ENCODE data around the gene ZNF580.

Gene ZNF580

GRCh38 chr19:55622242-55622969 lies 18.4 kb upstream of the ZNF580 start:
- no peak for DNase-seq (ENCODE audit: low spot score)
- H3K27ac ChIP-seq (ENCODE audit: poor library complexity, severe bottlenecking) = no peak overlapping the region

GRCh38 chr19:55623130-55623529 lies 17.7 kb upstream of the ZNF580 start:
- DNase-seq (ENCODE audit: low spot score) (no peak), ATAC-seq (ENCODE audit: low read depth) (no peak)

More at GRCh38 chr19:55622242-55622969, 18.4 kb upstream of the ZNF580 start:
- H3K36me3 ChIP-seq (ENCODE audit: low read depth) = peaks cover 4% of the 10 kb centered on the region
- no peak for ATAC-seq (ENCODE audit: low read depth)
- no peaks in the 10 kb centered on the region for H3K27me3 ChIP-seq (ENCODE audit: insufficient read depth, poor library complexity, severe bottlenecking)
- H3K9me3 ChIP-seq (ENCODE audit: severe bottlenecking) = no peaks in the 10 kb centered on the region
- H3K4me1 ChIP-seq (ENCODE audit: insufficient read depth, poor library complexity, severe bottlenecking) = peaks cover 4% of the 10 kb centered on the region
- no peak overlapping the region for H3K4me3 ChIP-seq (ENCODE audit: severe bottlenecking)
- no peak for TF ChIP-seq CTCF (IDR thresholded peaks at IDR 0.05; ENCODE audit: poor library complexity, severe bottlenecking)

DNA sequence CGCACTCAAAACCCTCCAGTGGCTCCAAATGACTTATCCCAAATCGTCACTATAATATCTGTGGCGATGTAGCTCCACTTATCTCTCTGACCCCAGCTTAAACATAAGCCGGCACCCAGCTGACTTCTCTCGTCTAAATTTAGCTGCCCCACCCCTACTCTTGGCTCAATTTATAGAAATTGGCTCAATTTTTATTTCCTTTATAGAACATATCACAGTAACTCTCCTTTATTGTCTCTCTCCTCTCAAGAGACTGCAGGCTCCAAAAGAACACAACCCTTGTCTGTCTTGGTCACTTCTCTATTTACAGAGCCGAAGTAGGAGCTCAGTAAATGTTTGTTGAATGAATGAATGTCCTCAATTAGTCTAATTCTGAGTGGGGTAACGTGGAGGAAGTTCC lies 17.2 kb upstream of the ZNF580 start:
- ATAC-seq (ENCODE audit: low read depth) (no peak), DNase-seq (ENCODE audit: low spot score) (no peak)
- H3K36me3 ChIP-seq (ENCODE audit: low read depth) = no peaks in the 10 kb centered on the region
- H3K4me3 ChIP-seq (ENCODE audit: severe bottlenecking) = no peak overlapping the region
- H3K4me1 ChIP-seq (ENCODE audit: insufficient read depth, poor library complexity, severe bottlenecking) = peaks cover 4% of the 10 kb centered on the region
- no peaks in the 10 kb centered on the region for H3K27me3 ChIP-seq (ENCODE audit: insufficient read depth, poor library complexity, severe bottlenecking)
- H3K27ac ChIP-seq (ENCODE audit: poor library complexity, severe bottlenecking) = peak overlapping the region; percentile 60
- TF ChIP-seq CTCF (IDR thresholded peaks at IDR 0.05; ENCODE audit: poor library complexity, severe bottlenecking) = no peak
- no peaks in the 10 kb centered on the region for H3K9me3 ChIP-seq (ENCODE audit: severe bottlenecking)

More at GRCh38 chr19:55623130-55623529, 17.7 kb upstream of the ZNF580 start:
- Histone ChIP-seq H3K9me3 (ENCODE audit: severe bottlenecking) (no peaks in the 10 kb centered on the region), H3K27me3 (ENCODE audit: insufficient read depth, poor library complexity, severe bottlenecking) (no peaks in the 10 kb centered on the region), H3K36me3 (ENCODE audit: low read depth) (no peaks in the 10 kb centered on the region), H3K4me3 (ENCODE audit: severe bottlenecking) (no peak overlapping the region), H3K4me1 (ENCODE audit: insufficient read depth, poor library complexity, severe bottlenecking) (peaks cover 4% of the 10 kb centered on the region), H3K27ac (ENCODE audit: poor library complexity, severe bottlenecking) (no peak overlapping the region)
- no peak for TF ChIP-seq CTCF (IDR thresholded peaks at IDR 0.05; ENCODE audit: poor library complexity, severe bottlenecking)

DNA sequence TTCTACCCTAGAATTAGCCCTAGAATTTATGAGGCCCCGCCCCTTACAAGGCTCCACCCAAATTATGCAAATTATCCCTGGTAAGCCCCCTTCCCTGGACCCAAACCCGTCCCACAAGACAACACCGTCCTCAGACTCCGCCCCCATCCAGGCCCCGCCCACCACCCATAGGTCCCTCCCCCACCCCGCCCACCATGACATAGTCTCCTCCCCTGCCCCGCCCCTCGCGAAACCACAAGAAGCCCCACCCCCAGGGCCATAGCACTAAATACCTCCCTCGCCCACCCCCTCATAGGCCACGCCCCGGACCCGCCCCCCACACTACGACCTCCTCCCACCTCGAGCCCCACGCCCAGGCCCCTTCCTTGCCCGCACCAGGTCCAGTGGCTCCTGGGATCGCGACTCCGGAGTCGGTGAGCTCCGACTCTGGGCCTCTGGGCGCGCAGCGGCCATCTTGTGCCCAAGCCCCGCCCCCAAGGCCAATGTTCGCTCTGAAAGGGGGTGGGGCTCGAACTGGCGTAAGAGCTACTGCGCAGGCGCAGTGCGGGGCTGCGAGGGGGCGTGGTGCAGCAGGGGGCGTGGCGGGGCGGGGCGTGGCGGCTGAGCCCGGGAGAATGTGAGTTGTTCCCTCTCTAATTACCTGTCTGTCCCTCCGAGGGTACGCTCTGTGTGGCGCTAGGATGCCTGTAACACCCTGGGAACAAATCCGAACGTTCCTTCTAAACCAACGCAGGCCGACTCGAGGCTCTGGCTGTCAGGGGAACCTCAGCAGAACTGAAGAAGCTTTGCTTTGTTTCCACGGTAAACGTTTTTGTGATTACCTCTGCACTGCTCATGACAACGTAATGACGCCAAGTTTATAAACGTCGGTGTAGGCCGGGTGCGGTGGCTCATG lies 16.4 kb upstream of the ZNF580 start, which contains the start of gene ZNF784:
TSS of gene ZNF784 (minus strand) at position 458 of the 895 bp plus-strand sequence. CDS start at position 453, 5 bp downstream.
- peak within 1 kb of the TSS; percentile 41 for H3K4me3 ChIP-seq (ENCODE audit: severe bottlenecking)
- H3K4me1 ChIP-seq (ENCODE audit: insufficient read depth, poor library complexity, severe bottlenecking) = peaks cover 4% of the 10 kb centered on the region
- no peaks in the 10 kb centered on the region for H3K9me3 ChIP-seq (ENCODE audit: severe bottlenecking)
- H3K27ac ChIP-seq (ENCODE audit: poor library complexity, severe bottlenecking) = peak within 1 kb of the TSS; percentile 60
- peak; percentile 68 for ATAC-seq (ENCODE audit: low read depth)
- peak; percentile 87 for DNase-seq (ENCODE audit: low spot score)
- H3K27me3 ChIP-seq (ENCODE audit: insufficient read depth, poor library complexity, severe bottlenecking) = no peaks in the 10 kb centered on the region
- H3K36me3 ChIP-seq (ENCODE audit: low read depth) = no peaks in the 10 kb centered on the region
- TF ChIP-seq CTCF (IDR thresholded peaks at IDR 0.05; ENCODE audit: poor library complexity, severe bottlenecking) = no peak

Measured in RWPE2 (cell line).